Mammary epithelial cell (primary cell): ENCODE data around the gene USP24.

Source experiments
- CTCF ChIP-seq, 2 donors: IDR thresholded peaks in 1 of 2; conservative IDR thresholded peaks in 1 of 2; 2 replicates each; pipeline ENCODE4 v1.5.1; 2011 to 2012; ENCODE audit warnings: inconsistent platforms in 2 of 2, low read length in 2 of 2, mild to moderate bottlenecking in 2 of 2, control low read depth in 1 of 2, low read depth in 1 of 2; ENCODE audit not compliant: insufficient read depth in 1 of 2; ENCODE audit errors: extremely low read depth in 1 of 2
- EZH2 ChIP-seq: IDR thresholded peaks from 2 replicates; pipeline ENCODE4 v1.6.1; 2012; ENCODE audit warnings: low read length, inconsistent platforms, borderline replicate concordance

- TF ChIP-seq CTCF (conservative IDR thresholded peaks at IDR 0.05 in 1 of 2, IDR thresholded peaks at IDR 0.05 in 1 of 2; ENCODE audit: extremely low read depth in 1 of 2, insufficient read depth in 1 of 2, low read depth in 1 of 2, low read length in 2 of 2), result no peak
- no peak for TF ChIP-seq EZH2
Measured at GRCh38 chr1:55118651-55119329, 96.4 kb downstream of the USP24 start.
